Liver (tissue), 9 donors: ENCODE data around the gene PIKFYVE. TPM values are rescaled to one million over a fixed set of nuclear protein-coding genes. Genes with fewer than 3 reads are reported as not detected.

ENCODE experiments used
- DNase-seq: peaks from one replicate; pipeline ENCODE4 v3.0.0-alpha.2; 2017; ENCODE audit warnings: low spot score
- H3K27ac ChIP-seq, 2 donors: one replicate each; pipeline ENCODE4 v1.7.0; 2013; ENCODE audit warnings: inconsistent platforms in 2 of 2, low read length in 2 of 2, control low read depth in 1 of 2, low read depth in 1 of 2, mild to moderate bottlenecking in 1 of 2
- H3K27me3 ChIP-seq, 4 donors: one replicate each; pipeline versions ENCODE4 v1.6.1 to v1.7.0; 2013; ENCODE audit warnings: low read length in 3 of 4, inconsistent platforms in 1 of 4, mild to moderate bottlenecking in 1 of 4, moderate library complexity in 1 of 4; ENCODE audit not compliant: control insufficient read depth in 4 of 4, insufficient read depth in 4 of 4
- H3K36me3 ChIP-seq, 4 donors: one replicate each; pipeline versions ENCODE4 v1.6.1 to v1.7.0; 2013; ENCODE audit warnings: low read length in 3 of 4, mild to moderate bottlenecking in 3 of 4, low read depth in 1 of 4, moderate library complexity in 1 of 4; ENCODE audit not compliant: control insufficient read depth in 4 of 4, insufficient read depth in 3 of 4
- H3K4me1 ChIP-seq, 4 donors: one replicate each; pipeline versions ENCODE4 v1.6.1 to v1.7.0; 2013; ENCODE audit warnings: low read length in 3 of 4, mild to moderate bottlenecking in 3 of 4, moderate library complexity in 1 of 4; ENCODE audit not compliant: control insufficient read depth in 4 of 4, insufficient read depth in 4 of 4
- H3K4me3 ChIP-seq, 3 donors: one replicate each; pipeline versions ENCODE4 v1.6.1 to v1.7.0; 2013; ENCODE audit warnings: low read length in 3 of 3, control low read depth in 1 of 3, low read depth in 1 of 3, mild to moderate bottlenecking in 1 of 3
- H3K9ac ChIP-seq, 2 donors: one replicate each; pipeline ENCODE4 v1.7.0; 2013; ENCODE audit warnings: low read length in 2 of 2, mild to moderate bottlenecking in 2 of 2, moderate library complexity in 2 of 2, control low read depth in 1 of 2, low read depth in 1 of 2
- H3K9me3 ChIP-seq, 4 donors: one replicate each; pipeline versions ENCODE4 v1.6.1 to v1.7.0; 2013; ENCODE audit warnings: low read length in 3 of 4; ENCODE audit not compliant: control insufficient read depth in 4 of 4
- EGR1 ChIP-seq, 2 donors: IDR thresholded peaks; 2 replicates each; pipeline ENCODE4 v1.6.1; 2016 to 2018; ENCODE audit warnings: antibody characterized with exemption in 2 of 2, low read depth in 2 of 2
- FOXA1 ChIP-seq: IDR thresholded peaks from 2 replicates; pipeline ENCODE4 v1.6.1; 2016; ENCODE audit warnings: antibody characterized with exemption
- GABPA ChIP-seq, 2 donors: IDR thresholded peaks in 1 of 2; conservative IDR thresholded peaks in 1 of 2; 2 replicates each; pipeline ENCODE4 v1.6.1; 2016; ENCODE audit warnings: antibody characterized with exemption in 2 of 2, mild to moderate bottlenecking in 1 of 2, moderate library complexity in 1 of 2
- HNF4A ChIP-seq, 2 donors: conservative IDR thresholded peaks; 2 replicates each; pipeline ENCODE4 v1.6.1; 2016; ENCODE audit warnings: antibody characterized with exemption in 2 of 2, mild to moderate bottlenecking in 2 of 2
- HNF4G ChIP-seq: IDR thresholded peaks from 2 replicates; pipeline ENCODE4 v1.6.1; 2016; ENCODE audit warnings: antibody characterized with exemption
- JUND ChIP-seq, 2 donors: IDR thresholded peaks; 2 replicates each; pipeline ENCODE4 v1.6.1; 2016; ENCODE audit warnings: antibody characterized with exemption in 2 of 2
- MAX ChIP-seq: IDR thresholded peaks from 2 replicates; pipeline ENCODE4 v1.6.1; 2016; ENCODE audit warnings: antibody characterized with exemption
- NR2F2 ChIP-seq: IDR thresholded peaks from 2 replicates; pipeline ENCODE4 v1.6.1; 2016; ENCODE audit warnings: antibody characterized with exemption
- RAD21 ChIP-seq, 2 donors: IDR thresholded peaks; 2 replicates each; pipeline ENCODE4 v1.6.1; 2016; ENCODE audit warnings: antibody characterized with exemption in 2 of 2, mild to moderate bottlenecking in 2 of 2
- RXRA ChIP-seq, 2 donors: IDR thresholded peaks; 2 replicates each; pipeline ENCODE4 v1.6.1; 2017 to 2018; ENCODE audit warnings: antibody characterized with exemption in 2 of 2, mild to moderate bottlenecking in 1 of 2
- SP1 ChIP-seq: IDR thresholded peaks from 2 replicates; pipeline ENCODE4 v1.6.1; 2018; ENCODE audit warnings: antibody characterized with exemption, mild to moderate bottlenecking
- YY1 ChIP-seq: IDR thresholded peaks from 2 replicates; pipeline ENCODE4 v1.6.1; 2016; ENCODE audit warnings: antibody characterized with exemption, mild to moderate bottlenecking
- WGBS: extraction: QIAGEN DNeasy Blood & Tissue Kit; methylation state at CpG from one replicate; pipeline ENCODE4 v1.1.7; 2013; 5-methylcytosine and 5-hydroxymethylcytosine counted together
- polyA plus RNA-seq, 2 donors: library from polyadenylated mRNA; stranded (reverse) in 1 of 2; unstranded in 1 of 2; fragments of 200-250 nt in 1 of 2; fragments of >200 nt in 1 of 2; fragmentation: Nextera tagmentation in 1 of 2; extraction: Ambion mirVana in 1 of 2; gene quantifications; one replicate each; pipeline versions ENCODE4 v1.2.1 to v1.2.3, GENCODE V29; 2013 to 2015
- total RNA-seq, 2 donors: library from RNA; depleted of rRNA; stranded (reverse); fragments of >200 nt; gene quantifications; one replicate each; pipeline ENCODE4 v1.2.3, GENCODE V29; 2014
- TF ChIP-seq, protein P1 (sequence below): IDR thresholded peaks from 2 replicates; pipeline ENCODE4 v1.6.1; 2016; ENCODE audit warnings: antibody characterized with exemption
- TF ChIP-seq, protein P2 (sequence below): IDR thresholded peaks from 2 replicates; pipeline ENCODE4 v1.6.1; 2016; ENCODE audit warnings: antibody characterized with exemption, mild to moderate bottlenecking
- TF ChIP-seq, protein P3 (sequence below): fragments of 150-350 bp; IDR thresholded peaks from 2 replicates; pipeline ENCODE4 v1.5.1; 2017; ENCODE audit warnings: improper control_type of control experiment, low read depth, low read length; ENCODE audit not compliant: missing input control
- donor health status: healthy.
- donor health status: healthy.
- donor health status: healthy.
- donor health status: healthy.
- donor health status: healthy.

Gene PIKFYVE
- total and polyA plus RNA-seq, 4 donors: 3.5 to 23.1 (median 9.1) TPM

GRCh38 chr2:208234786-208235185, 31.3 kb upstream of the PIKFYVE start:
- H3K36me3 ChIP-seq: peaks cover 11 to 29% (median 27%) of the 10 kb centered on the region in 4 donors
- TF ChIP-seq RXRA (IDR thresholded peaks at IDR 0.05): peak in 1 of 2 donors; percentile 8
- no peak for TF ChIP-seq JUND (IDR thresholded peaks at IDR 0.05)
- TF ChIP-seq HNF4A (conservative IDR thresholded peaks at IDR 0.05): peak in 1 of 2 donors; percentile 16
- peak overlapping the region in 1 of 2 donors; percentile 42 for H3K27ac ChIP-seq

DNA sequence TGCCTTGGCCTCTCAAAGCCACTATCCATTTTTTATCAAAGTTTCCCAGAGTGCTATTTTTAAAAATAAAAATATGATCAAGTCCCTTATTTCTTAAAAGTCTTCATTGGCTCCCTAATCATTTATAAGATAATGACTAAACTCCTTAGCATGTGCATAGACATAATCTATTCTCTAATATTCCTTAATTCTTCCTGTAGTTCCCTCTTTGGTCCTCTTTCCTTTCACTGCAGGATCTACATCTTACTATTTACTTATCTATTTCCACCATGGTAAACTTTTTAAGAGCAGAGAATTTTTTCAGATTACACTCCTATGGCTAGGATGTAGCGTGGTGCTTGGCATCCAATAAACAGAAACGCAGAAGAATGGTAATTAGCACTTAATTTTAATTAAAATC, 30.2 kb upstream of the PIKFYVE start:
- Histone ChIP-seq H3K4me3 (no peak overlapping the region), H3K9ac (no peak overlapping the region), H3K27ac (no peak overlapping the region), H3K27me3 (no peaks in the 10 kb centered on the region), H3K9me3 (no peaks in the 10 kb centered on the region), H3K4me1 (peaks cover 0 to 5% (median 1%) of the 10 kb centered on the region in 4 donors), H3K36me3 (peaks cover 12 to 36% (median 32%) of the 10 kb centered on the region in 4 donors)
- no peak for TF ChIP-seq SP1
- TF ChIP-seq HNF4A (conservative IDR thresholded peaks at IDR 0.05): no peak
- no peak for TF ChIP-seq MAX
- no peak for TF ChIP-seq JUND (IDR thresholded peaks at IDR 0.05)
- TF ChIP-seq, protein P1, sequence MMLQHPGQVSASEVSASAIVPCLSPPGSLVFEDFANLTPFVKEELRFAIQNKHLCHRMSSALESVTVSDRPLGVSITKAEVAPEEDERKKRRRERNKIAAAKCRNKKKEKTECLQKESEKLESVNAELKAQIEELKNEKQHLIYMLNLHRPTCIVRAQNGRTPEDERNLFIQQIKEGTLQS: no peak
- no peak for TF ChIP-seq HNF4G
- TF ChIP-seq, protein P2, sequence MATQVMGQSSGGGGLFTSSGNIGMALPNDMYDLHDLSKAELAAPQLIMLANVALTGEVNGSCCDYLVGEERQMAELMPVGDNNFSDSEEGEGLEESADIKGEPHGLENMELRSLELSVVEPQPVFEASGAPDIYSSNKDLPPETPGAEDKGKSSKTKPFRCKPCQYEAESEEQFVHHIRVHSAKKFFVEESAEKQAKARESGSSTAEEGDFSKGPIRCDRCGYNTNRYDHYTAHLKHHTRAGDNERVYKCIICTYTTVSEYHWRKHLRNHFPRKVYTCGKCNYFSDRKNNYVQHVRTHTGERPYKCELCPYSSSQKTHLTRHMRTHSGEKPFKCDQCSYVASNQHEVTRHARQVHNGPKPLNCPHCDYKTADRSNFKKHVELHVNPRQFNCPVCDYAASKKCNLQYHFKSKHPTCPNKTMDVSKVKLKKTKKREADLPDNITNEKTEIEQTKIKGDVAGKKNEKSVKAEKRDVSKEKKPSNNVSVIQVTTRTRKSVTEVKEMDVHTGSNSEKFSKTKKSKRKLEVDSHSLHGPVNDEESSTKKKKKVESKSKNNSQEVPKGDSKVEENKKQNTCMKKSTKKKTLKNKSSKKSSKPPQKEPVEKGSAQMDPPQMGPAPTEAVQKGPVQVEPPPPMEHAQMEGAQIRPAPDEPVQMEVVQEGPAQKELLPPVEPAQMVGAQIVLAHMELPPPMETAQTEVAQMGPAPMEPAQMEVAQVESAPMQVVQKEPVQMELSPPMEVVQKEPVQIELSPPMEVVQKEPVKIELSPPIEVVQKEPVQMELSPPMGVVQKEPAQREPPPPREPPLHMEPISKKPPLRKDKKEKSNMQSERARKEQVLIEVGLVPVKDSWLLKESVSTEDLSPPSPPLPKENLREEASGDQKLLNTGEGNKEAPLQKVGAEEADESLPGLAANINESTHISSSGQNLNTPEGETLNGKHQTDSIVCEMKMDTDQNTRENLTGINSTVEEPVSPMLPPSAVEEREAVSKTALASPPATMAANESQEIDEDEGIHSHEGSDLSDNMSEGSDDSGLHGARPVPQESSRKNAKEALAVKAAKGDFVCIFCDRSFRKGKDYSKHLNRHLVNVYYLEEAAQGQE: no peak
- no peak for TF ChIP-seq EGR1 (IDR thresholded peaks at IDR 0.05; ENCODE audit: low read depth in 2 of 2)
- TF ChIP-seq FOXA1: no peak
- TF ChIP-seq YY1: no peak
- no peak for TF ChIP-seq RAD21 (IDR thresholded peaks at IDR 0.05)
- TF ChIP-seq NR2F2: no peak
- no peak for TF ChIP-seq GABPA (IDR thresholded peaks at IDR 0.05 in 1 of 2, conservative IDR thresholded peaks at IDR 0.05 in 1 of 2)
- DNase-seq: no peak
- WGBS: 96% methylated on average over 2 of the region's 2 CpGs

More at GRCh38 chr2:208234786-208235185, 31.3 kb upstream of the PIKFYVE start:
- Histone ChIP-seq H3K4me1 (peaks cover 0 to 6% (median 3%) of the 10 kb centered on the region in 4 donors), H3K27me3 (no peaks in the 10 kb centered on the region), H3K9me3 (no peaks in the 10 kb centered on the region), H3K4me3 (no peak overlapping the region), H3K9ac (no peak overlapping the region)
- WGBS: 86% methylated on average over 1 of the region's 1 CpG
- DNase-seq: no peak

- DNase-seq: no peak
- Histone ChIP-seq H3K4me1 (peaks cover 2 to 14% (median 10%) of the 10 kb centered on the region in 4 donors), H3K27me3 (no peaks in the 10 kb centered on the region), H3K9ac (no peak overlapping the region), H3K27ac (no peak overlapping the region), H3K36me3 (peaks cover 17 to 61% (median 57%) of the 10 kb centered on the region in 4 donors), H3K9me3 (no peaks in the 10 kb centered on the region), H3K4me3 (no peak overlapping the region)
- no peak for TF ChIP-seq FOXA1
- TF ChIP-seq, protein P3, sequence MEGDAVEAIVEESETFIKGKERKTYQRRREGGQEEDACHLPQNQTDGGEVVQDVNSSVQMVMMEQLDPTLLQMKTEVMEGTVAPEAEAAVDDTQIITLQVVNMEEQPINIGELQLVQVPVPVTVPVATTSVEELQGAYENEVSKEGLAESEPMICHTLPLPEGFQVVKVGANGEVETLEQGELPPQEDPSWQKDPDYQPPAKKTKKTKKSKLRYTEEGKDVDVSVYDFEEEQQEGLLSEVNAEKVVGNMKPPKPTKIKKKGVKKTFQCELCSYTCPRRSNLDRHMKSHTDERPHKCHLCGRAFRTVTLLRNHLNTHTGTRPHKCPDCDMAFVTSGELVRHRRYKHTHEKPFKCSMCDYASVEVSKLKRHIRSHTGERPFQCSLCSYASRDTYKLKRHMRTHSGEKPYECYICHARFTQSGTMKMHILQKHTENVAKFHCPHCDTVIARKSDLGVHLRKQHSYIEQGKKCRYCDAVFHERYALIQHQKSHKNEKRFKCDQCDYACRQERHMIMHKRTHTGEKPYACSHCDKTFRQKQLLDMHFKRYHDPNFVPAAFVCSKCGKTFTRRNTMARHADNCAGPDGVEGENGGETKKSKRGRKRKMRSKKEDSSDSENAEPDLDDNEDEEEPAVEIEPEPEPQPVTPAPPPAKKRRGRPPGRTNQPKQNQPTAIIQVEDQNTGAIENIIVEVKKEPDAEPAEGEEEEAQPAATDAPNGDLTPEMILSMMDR: peak; percentile 2
- WGBS: 96% methylated on average over 9 of the region's 9 CpGs
Measured at GRCh38 chr2:208239770-208240493, 26.1 kb upstream of the PIKFYVE start.
